Activated CD8-positive, alpha-beta memory T cell treated with anti-CD3 and anti-CD28 coated beads, Interleukin-2, amount 50 U/mL, for 24 hours (primary cell): Measurements from ENCODE around the gene ARRDC4.

Experiments used
- DNase-seq: peaks from one replicate; pipeline ENCODE4 v3.0.0-alpha.2; 2020; ENCODE audit errors: extremely low read depth

ARRDC4 gene

GRCh38 chr15:97960364-97961066, at the start of gene ARRDC4:
TSS of gene ARRDC4 (plus strand) at chr15:97960703. CDS start at chr15:97960862, 159 bp downstream.
- peak; percentile 96 for DNase-seq

- no peak for DNase-seq
Measured at GRCh38 chr15:97914711-97915110, 45.8 kb upstream of the ARRDC4 start.

GRCh38 chr15:97915261-97915660, 45.2 kb upstream of the ARRDC4 start:
- no peak for DNase-seq

GRCh38 chr15:97921296-97921865, 39.1 kb upstream of the ARRDC4 start:
- DNase-seq = no peak

- no peak for DNase-seq
Measured at GRCh38 chr15:97929456-97930229, 30.9 kb upstream of the ARRDC4 start.

- no peak for DNase-seq
Measured at GRCh38 chr15:97930230-97930629, 30.3 kb upstream of the ARRDC4 start.

GRCh38 chr15:97931314-97931713, 29.2 kb upstream of the ARRDC4 start:
- no peak for DNase-seq

- DNase-seq = no peak
Measured at GRCh38 chr15:97933589-97933988, 26.9 kb upstream of the ARRDC4 start.

GRCh38 chr15:97940993-97941392, 19.5 kb upstream of the ARRDC4 start:
- no peak for DNase-seq

- DNase-seq = no peak
Measured at GRCh38 chr15:97941572-97941971, 18.9 kb upstream of the ARRDC4 start.

- DNase-seq = no peak
Measured at GRCh38 chr15:97944724-97945123, 15.8 kb upstream of the ARRDC4 start.

GRCh38 chr15:97947465-97948260, 12.8 kb upstream of the ARRDC4 start:
- no peak for DNase-seq

GRCh38 chr15:97953254-97953653, 7.2 kb upstream of the ARRDC4 start:
- DNase-seq = no peak

GRCh38 chr15:97953748-97954147, 6.8 kb upstream of the ARRDC4 start:
- DNase-seq = no peak

- DNase-seq = no peak
Measured at GRCh38 chr15:97955035-97955434, 5.5 kb upstream of the ARRDC4 start.

GRCh38 chr15:97955529-97955928, 5.0 kb upstream of the ARRDC4 start:
- DNase-seq = no peak

GRCh38 chr15:97959724-97960363, 659 bp upstream of the ARRDC4 start:
- no peak for DNase-seq

GRCh38 chr15:97961067-97961954, 808 bp downstream of the ARRDC4 start:
- DNase-seq = no peak

- DNase-seq = no peak
Measured at GRCh38 chr15:97962263-97962662, 1.8 kb downstream of the ARRDC4 start.

- DNase-seq = no peak
Measured at GRCh38 chr15:97963779-97964178, 3.3 kb downstream of the ARRDC4 start.

GRCh38 chr15:97966246-97966645, 5.7 kb downstream of the ARRDC4 start:
- DNase-seq = no peak
